GM12878 (cell line): ENCODE data around the gene TIMM10B. TPM values are rescaled to one million over a fixed set of nuclear protein-coding genes. Genes with fewer than 3 reads are reported as not detected.

Experiments
- ATAC-seq: fragments of 200-7000 bp; cut with Tn5 transposase; 3 replicates; pipeline ENCODE4 v1.9.1; 2020; ENCODE audit warnings: mild to moderate bottlenecking, moderate library complexity
- BruUV-seq: library from RNA; stranded (reverse); fragments of 400-500 nt; replicated peaks from 2 replicates; lab custom pipeline; 2021; lab: Mats Ljungman, UMichigan
- CTCF ChIA-PET: fragments of 300-600 bp; sonication (Branson Sonifier 250); formaldehyde crosslinking; extraction: SDS; loops from one replicate; lab custom pipeline; 2021; ENCODE audit warnings: inconsistent platforms; lab: Yijun Ruan, JAX
- POLR2A ChIA-PET: fragments of 350-600 bp; formaldehyde crosslinking; extraction: SDS; loops from one replicate; lab custom pipeline; 2021; ENCODE audit warnings: inconsistent platforms; lab: Charles Lee
- RAD21 ChIA-PET: fragments of 300-600 bp; sonication (Branson Sonifier 250); formaldehyde crosslinking; loops from one replicate; lab custom pipeline; 2023; ENCODE audit warnings: antibody characterized with exemption; ENCODE audit not compliant: unreplicated experiment; lab: Charles Lee
- SMC1A ChIA-PET: fragments of 300-600 bp; sonication (Branson Sonifier 250); formaldehyde crosslinking; loops from one replicate; lab custom pipeline; 2023; ENCODE audit not compliant: unreplicated experiment, uncharacterized antibody; lab: Charles Lee
- DNase-seq: peaks from one replicate; pipeline ENCODE4 v3.0.0-alpha.2; 2011; ENCODE audit warnings: low read depth, low spot score
- FAIRE-seq: peaks from 3 replicates; lab custom pipeline; 2011; peaks lifted over from hg19 to GRCh38; lab: Jason Lieb, UNC
- H2AFZ ChIP-seq: 2 replicates; pipeline ENCODE4 v1.6.0; 2011; ENCODE audit warnings: low read depth, low read length, control low read depth; ENCODE audit not compliant: control insufficient read depth
- H3K27ac ChIP-seq: 2 replicates; pipeline ENCODE4 v1.5.1; 2011; ENCODE audit warnings: control low read depth; ENCODE audit not compliant: control insufficient read depth, insufficient read depth
- H3K27me3 ChIP-seq, 2 experiments: replicated peaks in 1 of 2; 2 replicates each; pipeline versions ENCODE4 v1.6.0 to v1.6.1; 2011; ENCODE audit warnings: low read length in 1 of 2; ENCODE audit not compliant: control insufficient read depth in 2 of 2, insufficient read depth in 2 of 2
- H3K36me3 ChIP-seq, 2 experiments: 2 replicates each; pipeline ENCODE4 v1.5.1; 2011; ENCODE audit warnings: low read length in 1 of 2; ENCODE audit not compliant: control insufficient read depth in 2 of 2, insufficient read depth in 2 of 2
- H3K4me1 ChIP-seq: 2 replicates; pipeline ENCODE4 v1.6.1; 2011; ENCODE audit warnings: mild to moderate bottlenecking, low read length, moderate library complexity, mixed read lengths; ENCODE audit not compliant: control insufficient read depth, insufficient read depth
- H3K4me2 ChIP-seq: 2 replicates; pipeline ENCODE4 v1.6.0; 2011; ENCODE audit warnings: control low read depth; ENCODE audit not compliant: control insufficient read depth, insufficient read depth
- H3K4me3 ChIP-seq: fragments of 200-600 bp; sonication (generic); 2 replicates; pipeline ENCODE4 v1.5.1; 2016
- H3K79me2 ChIP-seq: 2 replicates; pipeline ENCODE4 v1.6.0; 2011; ENCODE audit warnings: low read length; ENCODE audit not compliant: control insufficient read depth, insufficient read depth
- H3K9ac ChIP-seq: 2 replicates; pipeline ENCODE4 v1.8.0; 2011; ENCODE audit warnings: low read length, control low read depth, mixed read lengths; ENCODE audit not compliant: control insufficient read depth, insufficient read depth
- H3K9me3 ChIP-seq: replicated peaks from 3 replicates; pipeline ENCODE4 v1.5.1; 2011; ENCODE audit warnings: mild to moderate bottlenecking, low read length; ENCODE audit not compliant: control insufficient read depth, insufficient read depth
- H4K20me1 ChIP-seq: 2 replicates; pipeline ENCODE4 v1.6.0; 2011; ENCODE audit not compliant: control insufficient read depth, insufficient read depth
- ATF7 ChIP-seq: fragments of 450-650 bp; IDR thresholded peaks from 2 replicates; pipeline ENCODE4 v1.6.1; 2016; ENCODE audit warnings: low read depth, mild to moderate bottlenecking
- BMI1 ChIP-seq: fragments of 450-650 bp; IDR thresholded peaks from 2 replicates; pipeline ENCODE4 v1.6.1; 2016; ENCODE audit warnings: mild to moderate bottlenecking, moderate library complexity, borderline replicate concordance
- CHD2 ChIP-seq: IDR thresholded peaks from 2 replicates; pipeline ENCODE4 v1.6.1; 2011; ENCODE audit warnings: low read depth, low read length, improper control_type of control experiment, borderline replicate concordance
- ETV6 ChIP-seq, 2 experiments: fragments of 450-650 bp in 1 of 2; IDR thresholded peaks in 1 of 2; conservative IDR thresholded peaks in 1 of 2; 2 replicates each; pipeline ENCODE4 v1.6.1; 2014; ENCODE audit warnings: antibody characterized with exemption in 1 of 2, borderline replicate concordance in 1 of 2, low read depth in 1 of 2, mild to moderate bottlenecking in 1 of 2, moderate library complexity in 1 of 2
- MXI1 ChIP-seq: fragments of 150-350 bp; IDR thresholded peaks from 2 replicates; pipeline ENCODE4 v1.6.1; 2011; ENCODE audit warnings: low read depth, mild to moderate bottlenecking, inconsistent platforms, low read length, improper control_type of control experiment
- NFYB ChIP-seq: IDR thresholded peaks from 2 replicates; pipeline ENCODE4 v1.6.1; 2011; ENCODE audit warnings: low read depth, mild to moderate bottlenecking, low read length, improper control_type of control experiment, moderate library complexity; ENCODE audit not compliant: insufficient read depth
- NKRF ChIP-seq: fragments of 450-650 bp; conservative IDR thresholded peaks from 2 replicates; pipeline ENCODE4 v1.6.1; 2017; ENCODE audit warnings: mild to moderate bottlenecking, moderate library complexity
- PRDM15 ChIP-seq: fragments of 450-650 bp; formaldehyde crosslinking; IDR thresholded peaks from 2 replicates; pipeline ENCODE4 v1.4.0; 2020; ENCODE audit warnings: mild to moderate bottlenecking, moderate library complexity
- RAD51 ChIP-seq: fragments of 450-650 bp; IDR thresholded peaks from 2 replicates; pipeline ENCODE4 v1.6.1; 2016; ENCODE audit warnings: moderate library complexity, mild to moderate bottlenecking, inconsistent platforms
- RELA ChIP-seq: fragments of 450-650 bp; IDR thresholded peaks from 2 replicates; pipeline ENCODE4 v1.8.0; 2014; ENCODE audit warnings: borderline replicate concordance; ENCODE audit not compliant: partially characterized antibody
- SMAD5 ChIP-seq: IDR thresholded peaks from 2 replicates; pipeline ENCODE4 v1.6.1; 2016; ENCODE audit warnings: antibody characterized with exemption, low read depth
- SREBF1 ChIP-seq: IDR thresholded peaks from 2 replicates; pipeline ENCODE4 v1.6.1; 2012; ENCODE audit warnings: mild to moderate bottlenecking, low read length
- ZNF217 ChIP-seq: fragments of 450-650 bp; IDR thresholded peaks from 2 replicates; pipeline ENCODE4 v1.6.1; 2017; ENCODE audit warnings: antibody characterized with exemption, mild to moderate bottlenecking
- WGBS: methylation state at CpG from one replicate; pipeline ENCODE4 v1.1.6; 2016; ENCODE audit warnings: low lambda C conversion rate; ENCODE audit not compliant: insufficient replicate concordance, insufficient coverage; ENCODE audit errors: missing lambda C conversion rate; 5-methylcytosine and 5-hydroxymethylcytosine counted together
- in situ Hi-C: fragments of 300-500 bp; cut with MboI; formaldehyde crosslinking; loops from 9 replicates; pipeline ENCODE4 v1.14.3; 2018; ENCODE audit warnings: mixed read lengths
- intact Hi-C: fragments of 100-400 bp; cut with micrococcal nuclease; formaldehyde crosslinking; loops from one replicate; pipeline ENCODE4 v1.14.2; 2022; ENCODE audit not compliant: unreplicated experiment
- polyA plus RNA-seq, 11 experiments: library from polyadenylated mRNA; depleted of rRNA in 4 of 11; unstranded in 6 of 11; stranded (reverse) in 5 of 11; fragments of >200 nt; fragmentation: Nextera tagmentation in 4 of 11; fragmentation: Illumina TruSeq in 1 of 11; extraction: Ambion mirVana in 4 of 11; extraction: Trizol in 1 of 11; gene quantifications; 1 replicate in 1 of 11; 2 replicates in 10 of 11; pipeline versions ENCODE4 v1.2.1 to v1.2.3, GENCODE V29; 2011 to 2016; ENCODE audit warnings: inconsistent platforms in 2 of 11, missing spikeins in 2 of 11, low read depth in 1 of 11
- total RNA-seq, 4 experiments: library from RNA; depleted of rRNA in 3 of 4; stranded (reverse); fragments of >200 nt in 3 of 4; fragmentation: Illumina TruSeq in 1 of 4; extraction: Trizol in 1 of 4; gene quantifications; 2 replicates each; pipeline versions ENCODE4 v1.2.1 to v1.2.3, GENCODE V29; 2013 to 2021

The TIMM10B gene
- total and polyA plus RNA-seq, 10 of the 15 experiments (the other 5 are each of a cell fraction or from before 2014, with no cell fraction given), result 30.3 to 126 (median 53.1) TPM

GRCh38 chr11:6474413-6474792 lies 6.9 kb upstream of the TIMM10B start:
- H3K4me1 ChIP-seq, result peaks cover 8% of the 10 kb centered on the region
- SMC1A ChIA-PET, result interaction anchor here (0.7 to 2.4 kb wide), 4 partner anchors 9 to 122 kb away, joined by 3 to 8 read pairs (median 3); no protein-coding TSS in a partner anchor
- no peaks in the 10 kb centered on the region for H4K20me1 ChIP-seq
- 28% methylated on average over 7 of the region's 7 CpGs for WGBS
- H3K36me3 ChIP-seq, result peaks cover 1 to 10% of the 10 kb centered on the region in 2 experiments; a peak in 3 of 4 replicates
- intact Hi-C loops, result loop anchor here (5.0 kb wide), 1 partner anchor 72 kb away; no protein-coding TSS in a partner anchor
- H3K27me3 ChIP-seq, result no peaks in the 10 kb centered on the region
- no peak for TF ChIP-seq ZNF217
- TF ChIP-seq CHD2, result no peak
- no peak for TF ChIP-seq SMAD5
- TF ChIP-seq SREBF1, result no peak
- no peak for TF ChIP-seq RAD51
- no peak for TF ChIP-seq PRDM15 (CRISPR knock-in tag)
- no peak for TF ChIP-seq NFYB
- TF ChIP-seq ETV6 (conservative IDR thresholded peaks at IDR 0.05 in 1 of 2, IDR thresholded peaks at IDR 0.05 in 1 of 2; ENCODE audit: borderline replicate concordance in 1 of 2, low read depth in 1 of 2), result no peak
- no peak for TF ChIP-seq ATF7
- TF ChIP-seq NKRF, result no peak
- no peak for TF ChIP-seq MXI1
- no peak for TF ChIP-seq BMI1
- no peak for TF ChIP-seq RELA
- TF ChIP-seq, all 136 proteins: peak for 0
- no peak for DNase-seq
- RAD21 ChIA-PET, result no interaction called here
- no peak; the same call in 2 of the 3 replicates for ATAC-seq
- H2AFZ ChIP-seq, result peak overlapping the region; percentile 62; the same call in 1 of the 2 replicates
- in situ Hi-C loops, result no loop called here
- no peak overlapping the region for H3K27ac ChIP-seq
- peak overlapping the region; percentile 84 for H3K4me2 ChIP-seq
- peak overlapping the region; percentile 32; the same call in 1 of the 2 replicates for H3K9ac ChIP-seq
- FAIRE-seq, result no peak
- H3K4me3 ChIP-seq, result peak overlapping the region; percentile 61; the same call in 1 of the 2 replicates
- no peaks in the 10 kb centered on the region for H3K9me3 ChIP-seq
- POLR2A ChIA-PET, result interaction anchor here (1.2 kb wide), 1 partner anchor 11 kb away, joined by 3 read pairs; no protein-coding TSS in a partner anchor
- CTCF ChIA-PET, result no interaction called here
- BruUV-seq, result no TSS peak
- H3K79me2 ChIP-seq, result peaks cover 1% of the 10 kb centered on the region
